Right forelimb (tissue), 1 donor: ENCODE results near the gene TMPRSS4.

ENCODE experiments used
- DNase-seq: peaks from one replicate; pipeline ENCODE4 v3.0.0-alpha.2; 2018

The TMPRSS4 gene, protein sequence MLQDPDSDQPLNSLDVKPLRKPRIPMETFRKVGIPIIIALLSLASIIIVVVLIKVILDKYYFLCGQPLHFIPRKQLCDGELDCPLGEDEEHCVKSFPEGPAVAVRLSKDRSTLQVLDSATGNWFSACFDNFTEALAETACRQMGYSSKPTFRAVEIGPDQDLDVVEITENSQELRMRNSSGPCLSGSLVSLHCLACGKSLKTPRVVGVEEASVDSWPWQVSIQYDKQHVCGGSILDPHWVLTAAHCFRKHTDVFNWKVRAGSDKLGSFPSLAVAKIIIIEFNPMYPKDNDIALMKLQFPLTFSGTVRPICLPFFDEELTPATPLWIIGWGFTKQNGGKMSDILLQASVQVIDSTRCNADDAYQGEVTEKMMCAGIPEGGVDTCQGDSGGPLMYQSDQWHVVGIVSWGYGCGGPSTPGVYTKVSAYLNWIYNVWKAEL

DNA sequence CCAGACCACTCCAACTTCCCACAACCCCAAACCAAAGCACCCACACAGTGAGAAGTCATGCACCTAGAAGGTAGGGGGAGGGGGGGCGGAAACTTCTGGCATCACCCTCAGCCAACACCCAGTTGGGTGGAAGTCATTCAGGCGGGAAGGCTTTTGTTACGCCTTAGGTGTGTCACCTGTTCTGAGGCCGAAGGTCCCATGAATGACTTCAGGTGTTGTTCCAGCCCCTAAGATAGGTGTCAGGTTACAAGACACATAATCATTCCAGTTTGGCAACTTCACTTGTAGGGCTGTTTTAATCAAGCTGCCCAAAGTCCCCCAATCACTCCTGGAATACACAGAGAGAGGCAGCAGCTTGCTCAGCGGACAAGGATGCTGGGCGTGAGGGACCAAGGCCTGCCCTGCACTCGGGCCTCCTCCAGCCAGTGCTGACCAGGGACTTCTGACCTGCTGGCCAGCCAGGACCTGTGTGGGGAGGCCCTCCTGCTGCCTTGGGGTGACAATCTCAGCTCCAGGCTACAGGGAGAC, at the start of gene TMPRSS4:
Gene TMPRSS4, plus strand, starts transcription at position 325 of the 528 bp plus-strand sequence. CDS start 225 bp downstream, outside the sequence.
- DNase-seq: no peak

DNA sequence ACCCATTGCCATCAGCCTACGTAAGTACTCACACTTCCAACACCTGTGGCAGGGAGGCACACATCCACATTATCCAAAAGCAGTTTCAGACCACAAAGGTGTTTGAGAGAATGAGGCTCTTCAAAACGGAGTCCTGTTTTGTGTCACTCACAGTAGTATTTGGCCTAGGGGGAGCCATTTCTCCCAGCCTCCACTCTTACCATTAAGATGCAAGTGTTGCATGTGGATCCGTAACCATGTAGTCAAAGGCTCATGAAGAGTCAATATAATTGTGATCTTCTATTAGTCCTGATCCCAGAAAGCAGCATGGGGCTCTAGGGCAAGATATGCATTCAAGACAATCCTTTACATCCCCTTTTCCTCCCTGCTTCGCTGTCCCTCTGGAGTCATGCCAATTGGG, 49.2 kb upstream of the TMPRSS4 start:
- no peak for DNase-seq

DNA sequence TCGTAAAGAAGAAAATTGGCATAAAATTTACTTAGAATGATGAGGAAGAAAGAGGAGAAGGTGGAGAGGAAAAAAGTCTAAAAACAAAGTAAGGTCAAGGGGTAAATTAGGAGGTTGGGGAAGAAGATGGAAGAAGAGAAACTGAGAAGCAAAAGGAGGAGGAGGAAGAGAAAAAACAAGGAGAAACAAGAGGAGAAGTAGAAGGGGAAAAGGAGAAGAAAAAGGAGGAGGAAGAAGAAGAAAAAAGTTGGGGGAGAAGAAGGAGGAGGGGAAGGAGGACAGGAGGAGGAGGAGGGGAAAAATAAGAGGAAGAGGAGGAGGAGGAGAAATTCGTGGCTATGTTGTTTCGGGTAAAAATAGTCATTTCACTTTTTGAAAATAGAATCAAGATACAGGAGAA, 48.3 kb upstream of the TMPRSS4 start:
- no peak for DNase-seq

DNA sequence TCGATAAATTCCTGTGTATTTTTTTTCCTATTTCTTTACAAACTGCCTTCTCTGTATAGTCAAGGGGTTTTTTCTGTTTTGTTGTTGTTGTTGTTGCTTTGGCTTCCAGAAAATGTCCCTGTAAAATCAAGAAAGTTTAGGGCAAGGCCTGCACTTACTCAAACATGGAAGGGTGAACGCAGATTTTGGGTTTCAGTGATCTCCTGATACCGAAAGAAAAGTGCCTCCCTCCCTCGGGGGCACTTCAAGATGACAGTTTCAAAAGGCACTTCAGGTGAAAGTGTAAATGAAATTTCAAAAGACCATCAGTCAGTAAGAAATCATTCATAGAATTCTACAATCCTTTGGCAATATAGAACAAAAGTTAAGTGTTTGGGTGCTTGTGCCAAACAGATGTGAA, 43.4 kb upstream of the TMPRSS4 start:
- no peak for DNase-seq

DNA sequence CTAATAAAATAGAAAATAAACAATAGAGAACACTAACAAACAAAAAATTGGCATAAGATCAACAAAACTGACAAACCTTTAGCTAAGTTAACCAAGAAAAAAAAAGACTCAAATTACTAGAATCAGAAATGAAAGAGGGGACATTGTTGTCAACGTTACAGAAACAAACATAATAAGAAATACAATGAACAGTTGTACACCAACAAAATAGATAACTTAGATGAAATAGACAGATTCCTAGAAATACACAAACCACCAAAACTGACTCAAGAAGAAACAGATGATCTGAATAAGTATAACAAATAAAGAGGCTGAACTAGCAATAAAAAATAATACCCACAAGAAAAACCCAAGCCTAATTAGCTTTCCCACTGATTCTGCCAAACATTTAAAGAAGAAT, 34.7 kb upstream of the TMPRSS4 start:
- DNase-seq: no peak

DNA sequence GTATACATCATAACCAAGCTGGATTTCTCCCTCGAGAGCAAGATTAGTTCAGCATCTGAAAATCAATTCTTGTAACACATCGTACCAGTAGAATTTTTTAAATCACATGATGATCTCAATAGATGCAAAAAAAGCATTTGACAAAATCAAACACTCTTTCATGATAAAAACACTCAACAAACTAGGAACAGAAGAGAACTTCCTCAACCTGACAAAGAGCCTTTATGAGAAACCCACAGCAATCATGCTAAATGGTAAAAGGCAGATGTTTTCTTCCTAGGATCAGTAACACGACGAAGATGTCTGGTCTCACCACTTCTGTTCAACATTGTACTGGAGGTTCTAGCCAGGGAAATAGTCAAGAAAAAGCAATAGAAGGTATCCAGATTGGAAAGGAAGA, 34.1 kb upstream of the TMPRSS4 start:
- no peak for DNase-seq

DNA sequence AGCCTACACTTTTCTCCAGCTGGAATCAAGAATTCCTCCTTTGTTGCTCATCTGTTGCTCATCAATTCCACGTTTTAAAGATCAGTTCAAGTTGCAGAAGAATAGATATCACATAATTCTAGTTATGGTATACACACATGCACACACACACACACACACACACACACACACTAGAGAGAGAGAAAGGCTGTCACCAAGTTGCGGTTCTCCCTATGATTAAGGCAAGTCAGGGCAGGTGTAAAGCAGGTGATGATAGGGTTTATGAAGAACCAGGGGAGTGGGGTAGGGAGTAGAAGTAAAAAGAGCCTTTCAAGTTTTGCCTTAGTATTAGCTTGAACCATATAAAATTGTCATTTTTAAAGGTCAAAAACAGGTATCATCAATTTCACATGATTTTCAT, 31.7 kb upstream of the TMPRSS4 start:
- DNase-seq: no peak

DNA sequence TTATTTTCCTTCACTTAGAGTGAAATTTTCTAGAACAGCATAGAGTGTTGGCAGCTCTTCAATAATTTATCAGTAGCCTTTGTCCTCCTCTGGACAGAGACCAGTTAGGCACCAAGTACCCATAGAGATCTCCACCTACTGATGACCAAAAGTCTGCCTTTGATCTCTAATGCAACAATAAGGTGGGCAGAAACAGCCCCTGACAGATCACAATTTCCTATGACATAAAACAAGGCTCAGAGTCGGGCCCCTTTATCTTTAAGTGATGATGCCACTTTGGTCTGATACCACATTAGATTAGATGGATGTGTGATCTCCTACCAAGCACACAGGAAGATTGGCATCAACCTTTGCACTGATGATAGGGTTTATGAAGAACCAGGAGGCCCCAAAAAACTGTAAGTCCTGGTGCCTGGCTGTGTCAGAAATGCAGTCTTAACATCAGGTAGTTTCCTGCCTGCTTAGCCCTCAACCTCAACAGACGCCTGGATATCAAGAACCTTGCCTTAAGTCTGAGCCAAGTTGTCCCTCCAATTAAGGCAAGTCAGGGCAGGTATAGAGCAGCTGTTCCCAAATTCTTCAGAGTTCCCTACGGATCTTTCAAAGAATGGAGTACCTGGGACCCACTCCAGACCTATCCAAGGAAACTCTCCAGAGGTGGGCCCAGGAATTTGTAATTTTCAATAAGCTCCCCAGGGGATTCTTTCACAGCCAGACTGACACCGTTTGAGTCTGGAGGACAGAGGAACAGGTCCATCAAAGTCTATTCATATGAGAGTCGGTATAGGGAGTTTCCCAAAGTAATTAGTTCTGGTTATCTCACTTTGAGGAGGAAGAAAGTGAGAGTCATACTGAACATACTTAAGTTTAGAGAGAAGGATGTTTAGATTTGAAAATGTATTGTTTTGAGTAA, 30.6 kb upstream of the TMPRSS4 start:
- DNase-seq: no peak

DNA sequence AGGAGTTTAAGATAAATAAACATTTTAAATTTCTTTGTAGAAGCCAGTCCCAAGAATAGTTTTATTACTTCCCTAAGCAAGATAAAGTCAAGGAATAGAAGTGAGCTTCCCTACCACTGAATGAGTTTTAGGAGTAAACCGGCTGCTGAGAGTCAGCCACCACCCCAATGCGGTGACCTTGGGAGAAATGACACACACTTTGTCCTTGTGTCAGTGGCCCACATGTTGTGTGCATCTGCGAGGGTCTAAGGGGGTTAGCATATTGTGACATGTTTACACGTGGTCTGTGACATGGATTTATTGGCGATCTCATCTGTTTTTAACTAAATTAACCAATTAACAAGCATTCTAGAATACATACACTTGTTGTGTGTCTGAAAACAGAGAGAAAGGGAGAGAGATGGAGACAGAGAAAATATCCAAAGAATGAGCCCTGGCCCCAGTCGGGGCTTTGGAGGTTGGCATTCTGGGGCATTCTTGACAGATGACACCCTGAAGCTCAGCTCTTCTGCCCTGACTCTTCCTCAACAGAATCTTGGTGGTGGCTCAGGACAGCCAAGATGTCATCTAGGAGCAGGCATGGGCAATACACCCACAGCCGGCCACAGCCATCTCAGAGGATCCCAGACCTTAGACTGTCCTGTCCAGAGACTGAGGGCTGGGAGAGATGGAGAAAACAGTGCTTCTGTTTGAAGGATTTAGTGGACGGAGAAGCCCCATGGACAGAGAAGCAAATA, 29.7 kb upstream of the TMPRSS4 start:
- DNase-seq: no peak

DNA sequence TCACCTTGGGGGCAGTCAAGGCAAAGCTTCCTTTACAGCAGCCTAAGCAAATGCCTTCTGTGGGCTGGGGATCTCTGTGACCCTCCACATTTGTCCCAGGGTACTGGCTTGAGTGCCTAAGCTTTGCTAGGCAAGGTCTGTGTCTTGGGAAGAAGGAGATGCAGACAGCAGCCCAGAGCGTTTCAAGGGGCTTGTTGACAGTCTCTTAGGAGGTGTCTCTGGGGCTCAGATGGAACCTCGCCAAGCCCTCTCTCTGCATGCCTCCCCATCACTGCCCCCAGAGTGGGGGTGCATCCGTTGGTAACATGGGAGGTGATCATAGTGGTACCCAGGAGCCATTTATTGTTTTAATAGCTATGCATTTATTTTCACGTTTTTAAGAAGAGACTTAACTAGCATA, 29.1 kb upstream of the TMPRSS4 start:
- DNase-seq: no peak

DNA sequence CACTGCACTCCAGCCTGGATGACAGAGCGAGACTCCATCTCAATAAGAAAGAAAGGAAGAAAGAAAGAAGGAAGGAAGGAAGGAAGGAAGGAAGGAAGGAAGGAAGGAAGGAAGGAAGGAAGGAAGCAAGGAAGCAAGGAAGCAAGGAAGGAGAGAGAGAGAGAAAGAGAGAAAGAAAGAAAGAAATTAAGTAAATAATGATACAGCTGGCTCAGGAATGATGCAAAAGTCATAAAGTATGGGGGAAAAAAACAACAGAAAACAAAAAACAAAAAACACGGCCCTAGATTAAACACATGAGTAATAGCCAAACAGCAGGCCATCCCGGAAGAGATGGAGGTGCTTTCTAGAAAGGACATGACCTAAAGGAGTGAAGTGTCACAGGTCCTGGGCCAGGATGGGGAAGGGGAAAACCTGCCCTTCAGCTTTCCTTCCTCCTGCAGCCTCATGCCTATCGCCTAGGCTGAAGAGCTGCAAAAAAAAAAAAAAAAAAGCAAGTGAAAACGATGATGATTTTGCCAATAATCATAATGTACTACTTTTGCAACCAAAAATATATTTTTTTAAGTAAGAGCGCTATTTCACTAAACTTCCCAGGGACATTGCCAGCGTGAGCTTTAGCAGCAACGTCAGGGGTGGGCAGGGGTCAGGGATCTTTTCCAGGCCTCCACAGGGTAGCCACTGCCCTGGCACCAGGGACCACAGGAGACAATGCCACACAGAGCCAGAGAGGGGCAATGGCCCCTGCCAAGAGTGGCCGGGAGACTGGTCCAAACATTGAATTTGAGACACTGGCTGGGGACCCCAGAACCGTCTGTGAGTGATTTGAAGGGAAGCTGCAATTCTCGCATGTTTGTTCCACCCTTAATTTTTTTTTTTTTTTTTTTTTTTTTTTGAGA, 28.2 kb upstream of the TMPRSS4 start:
- no peak for DNase-seq

DNA sequence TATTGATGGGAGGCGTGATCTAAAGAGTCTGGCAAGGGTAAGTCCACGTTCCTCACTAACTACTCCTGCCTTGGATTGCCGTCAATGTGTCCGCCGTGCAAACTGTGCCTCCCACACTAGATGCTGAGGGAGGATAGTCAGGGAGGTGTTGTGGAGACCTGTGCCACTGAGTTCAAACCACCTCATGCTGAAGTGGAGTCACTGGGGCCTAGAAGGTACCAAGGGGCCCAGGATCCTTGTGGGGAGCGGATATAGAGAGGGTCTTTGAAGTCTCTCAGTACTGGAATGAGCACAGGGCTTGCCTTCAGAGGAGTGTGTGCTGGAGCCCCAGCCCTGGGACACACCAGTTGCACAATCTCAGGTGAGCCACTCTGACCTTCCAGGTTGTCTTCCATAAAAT, 27.1 kb upstream of the TMPRSS4 start:
- no peak for DNase-seq

DNA sequence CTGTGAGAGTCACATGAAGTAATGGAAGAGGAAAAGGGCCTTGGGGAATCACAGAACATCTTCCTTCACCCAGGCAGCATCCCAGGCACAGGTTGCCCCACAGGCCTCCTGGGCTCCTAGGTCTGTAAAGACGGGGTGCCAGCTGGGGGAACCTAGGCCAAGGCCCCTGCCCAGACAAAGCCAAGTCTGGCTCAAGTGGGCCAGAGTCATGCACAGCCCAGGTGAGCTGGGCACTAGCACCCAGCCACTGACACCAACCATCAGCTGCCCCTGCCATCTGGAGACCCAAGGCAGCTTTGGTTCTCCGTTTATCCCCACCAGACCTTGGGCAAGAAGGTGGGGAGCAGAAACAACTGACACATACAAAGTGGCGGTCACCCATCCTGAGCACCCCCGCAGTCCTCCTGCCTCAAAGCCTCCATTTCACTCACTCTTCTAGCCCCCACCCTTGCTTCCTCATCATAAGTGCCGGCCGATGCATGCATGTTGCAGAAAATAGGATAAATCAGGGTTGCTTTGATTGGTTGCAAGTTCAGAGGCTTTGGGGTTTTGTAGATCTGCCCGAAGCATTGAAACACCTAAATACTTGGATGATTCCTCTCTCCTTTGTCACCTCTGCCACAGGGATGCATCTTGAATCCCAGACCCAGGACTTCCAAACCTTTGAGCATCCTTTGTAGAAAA, 26.5 kb upstream of the TMPRSS4 start:
- DNase-seq: no peak

DNA sequence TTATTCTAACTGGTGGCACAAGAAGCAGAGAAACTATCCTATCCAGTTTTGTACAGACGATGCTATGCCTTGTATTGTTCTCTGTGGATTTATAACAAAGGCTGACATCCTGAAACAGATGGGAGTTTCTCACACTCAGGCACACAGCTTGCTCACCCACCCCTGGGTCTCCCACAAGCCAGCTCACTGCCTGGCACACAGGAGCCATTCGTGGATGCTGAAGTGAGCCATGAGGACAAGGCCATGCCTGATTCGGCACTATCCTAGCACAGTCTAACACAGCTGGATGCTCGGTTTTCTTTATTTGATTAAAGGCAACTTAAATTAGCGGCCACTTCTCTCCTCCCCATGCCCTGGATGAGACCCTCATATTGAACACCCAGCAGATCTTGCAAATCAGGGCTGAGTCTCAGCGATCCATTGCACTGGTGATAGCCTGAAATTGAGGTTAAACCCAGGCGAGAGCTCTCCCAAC, 25.7 kb upstream of the TMPRSS4 start:
- no peak for DNase-seq

DNA sequence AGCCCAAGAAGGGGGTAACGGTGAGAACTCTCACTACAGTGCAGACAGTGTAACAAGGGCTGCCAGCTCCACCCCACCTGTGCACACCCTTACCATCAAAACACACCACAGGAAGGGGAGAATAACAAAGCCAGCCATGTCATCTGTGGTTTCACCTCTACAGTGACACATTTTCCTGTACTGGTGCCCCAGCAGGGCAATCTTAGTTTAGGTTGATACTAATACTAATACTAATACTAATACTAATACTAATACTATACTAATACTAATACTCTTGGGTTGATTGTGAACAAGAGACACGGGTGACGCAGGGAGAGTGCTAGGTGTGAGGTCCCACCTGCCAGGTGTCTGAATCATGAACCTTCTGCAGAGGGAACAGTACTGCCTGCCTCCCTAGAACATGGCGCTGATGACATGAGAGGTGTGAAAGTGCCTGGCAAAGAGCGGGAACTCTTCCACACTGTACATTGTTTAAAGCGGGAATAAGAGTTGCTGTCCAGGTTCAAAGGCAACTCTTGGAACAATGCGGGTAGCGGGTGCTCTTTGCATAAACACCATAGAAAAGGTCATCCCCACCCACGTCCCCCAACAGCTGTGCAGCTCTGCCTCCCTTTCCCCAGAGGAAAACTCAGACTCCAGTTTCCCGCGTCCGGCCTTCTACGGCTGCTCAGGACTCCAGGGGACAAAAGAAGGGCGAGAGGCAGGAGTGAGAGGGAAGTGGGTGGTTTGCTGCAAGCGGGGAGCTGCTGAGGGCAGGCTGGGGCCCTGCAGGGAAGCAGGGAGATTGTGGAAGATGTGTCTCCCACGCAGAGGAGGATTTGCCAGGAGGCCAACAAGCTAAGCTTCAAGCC, 25.0 kb upstream of the TMPRSS4 start:
- DNase-seq: no peak

DNA sequence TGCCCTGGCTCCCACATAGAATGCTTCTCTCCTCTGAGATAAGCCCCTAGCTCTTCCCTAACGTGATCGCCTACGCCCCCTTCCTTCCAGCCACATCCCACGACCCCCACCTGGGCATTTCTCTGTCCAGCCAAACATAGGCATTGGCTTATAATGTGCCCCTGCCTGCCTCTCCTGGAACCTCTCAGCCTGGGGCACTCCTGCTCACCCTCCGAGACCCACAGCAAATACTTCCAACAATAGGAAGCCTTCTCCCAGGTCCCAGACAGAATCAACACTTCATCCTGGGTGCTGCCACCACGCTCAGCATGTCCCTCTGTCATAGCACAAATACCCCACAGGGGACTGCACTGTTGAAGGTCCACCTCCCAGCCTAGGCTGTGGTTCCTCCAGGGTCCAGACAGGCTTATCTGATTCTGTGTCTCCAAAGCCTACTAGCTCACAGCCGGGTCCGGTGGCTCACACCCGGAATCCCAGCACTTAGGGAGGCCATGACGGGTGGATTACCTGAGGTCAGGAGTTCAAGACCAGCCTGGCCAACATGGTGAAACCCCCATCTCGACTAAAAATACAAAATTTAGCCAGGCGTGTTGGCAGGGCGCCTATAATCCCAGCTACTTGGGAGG, 24.2 kb upstream of the TMPRSS4 start:
- no peak for DNase-seq

DNA sequence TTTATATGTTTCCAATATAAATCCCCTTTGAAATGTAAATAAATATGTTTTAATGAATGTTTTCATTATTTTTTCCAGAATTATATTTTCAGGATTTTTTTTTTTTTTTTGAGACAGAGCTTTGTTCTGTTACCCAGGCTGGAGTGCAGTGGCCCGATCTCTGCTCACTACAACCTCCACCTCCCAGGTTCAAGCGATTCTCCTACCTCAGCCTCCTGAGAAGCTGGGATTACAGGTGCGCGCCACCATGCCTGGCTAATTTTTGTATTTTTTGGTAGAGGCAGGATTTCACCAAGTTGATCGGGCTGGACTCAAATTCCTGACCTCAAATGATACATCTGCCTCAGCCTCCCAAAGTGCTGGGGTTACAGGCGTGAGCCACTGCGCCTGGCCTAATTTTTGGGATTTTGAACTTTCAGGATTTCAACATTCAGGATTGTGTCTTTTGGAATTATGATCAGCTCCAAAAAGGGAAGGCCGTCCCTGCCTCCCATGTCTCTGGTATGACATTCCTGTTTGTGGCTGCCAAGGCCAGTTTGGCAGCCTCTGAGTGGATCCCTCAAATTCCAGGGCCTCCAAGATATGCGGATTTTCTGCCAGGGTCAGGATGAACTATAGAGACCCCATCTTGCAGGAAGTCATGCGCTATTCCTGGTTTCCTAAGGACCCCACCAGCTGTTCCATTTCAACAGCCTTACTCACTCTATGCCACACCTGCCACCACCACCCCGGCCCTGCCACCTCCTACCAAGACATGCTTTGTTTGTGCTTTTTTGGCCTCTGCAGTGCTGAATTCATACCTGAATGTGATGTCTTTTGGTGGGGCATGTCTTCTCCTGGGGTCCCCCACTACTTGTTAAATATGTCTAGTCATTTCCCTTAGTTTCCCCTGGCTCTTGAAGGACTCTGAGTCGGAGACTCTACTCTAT, 21.9 kb upstream of the TMPRSS4 start:
- no peak for DNase-seq

DNA sequence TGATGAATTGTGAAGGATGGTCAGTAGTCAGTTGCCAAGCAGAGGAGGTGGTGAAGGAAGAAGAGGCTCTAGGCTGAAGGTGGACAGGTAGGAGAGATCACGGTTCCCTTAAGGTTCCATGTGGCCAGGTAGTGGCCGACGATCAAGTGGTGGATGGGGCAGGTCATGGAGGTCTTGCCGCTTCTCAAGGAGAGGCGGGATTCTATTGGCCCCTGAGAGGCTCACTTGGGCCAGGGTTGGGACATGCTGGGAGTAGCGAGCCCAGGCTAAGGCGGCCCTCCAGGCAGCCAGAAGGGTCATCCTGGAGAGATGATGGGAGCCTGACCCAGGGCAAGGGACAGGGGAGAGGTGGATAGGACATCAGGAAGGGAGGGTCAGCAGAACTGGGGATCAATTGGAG, 20.9 kb upstream of the TMPRSS4 start:
- no peak for DNase-seq

DNA sequence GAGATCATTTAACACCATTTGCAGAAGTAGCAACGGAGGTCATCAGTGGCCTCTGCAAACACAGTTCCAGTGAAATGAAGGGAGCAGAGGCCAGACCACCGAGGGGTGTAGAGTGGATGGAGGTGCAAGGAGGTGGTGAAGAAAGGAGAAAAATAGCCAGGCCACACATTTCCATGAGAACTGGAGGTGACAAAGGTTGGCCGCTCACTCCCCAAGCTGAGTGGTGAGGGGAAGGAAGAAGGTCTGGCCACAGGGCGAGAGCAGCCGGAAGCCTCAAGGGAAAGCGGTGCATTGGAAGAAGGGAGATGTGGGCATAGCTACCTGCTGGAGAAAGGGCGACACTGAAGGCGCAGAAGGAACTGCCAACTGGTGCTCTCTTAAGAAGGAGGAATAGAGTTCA, 20.1 kb upstream of the TMPRSS4 start:
- DNase-seq: no peak
